Measurements from ENCODE around the gene PRSS57. TPM values are rescaled to one million over a fixed set of nuclear protein-coding genes. Genes with fewer than 3 reads are reported as not detected.
A peak's percentile ranks its signal among the peaks of the same experiment; 100 is the strongest.

Gene PRSS57
- total and polyA plus RNA-seq, 2 of the 13 experiments (the other 11 are each of a cell fraction or from before 2014, with no cell fraction given): 0.12 TPM; not detected in 1

DNA sequence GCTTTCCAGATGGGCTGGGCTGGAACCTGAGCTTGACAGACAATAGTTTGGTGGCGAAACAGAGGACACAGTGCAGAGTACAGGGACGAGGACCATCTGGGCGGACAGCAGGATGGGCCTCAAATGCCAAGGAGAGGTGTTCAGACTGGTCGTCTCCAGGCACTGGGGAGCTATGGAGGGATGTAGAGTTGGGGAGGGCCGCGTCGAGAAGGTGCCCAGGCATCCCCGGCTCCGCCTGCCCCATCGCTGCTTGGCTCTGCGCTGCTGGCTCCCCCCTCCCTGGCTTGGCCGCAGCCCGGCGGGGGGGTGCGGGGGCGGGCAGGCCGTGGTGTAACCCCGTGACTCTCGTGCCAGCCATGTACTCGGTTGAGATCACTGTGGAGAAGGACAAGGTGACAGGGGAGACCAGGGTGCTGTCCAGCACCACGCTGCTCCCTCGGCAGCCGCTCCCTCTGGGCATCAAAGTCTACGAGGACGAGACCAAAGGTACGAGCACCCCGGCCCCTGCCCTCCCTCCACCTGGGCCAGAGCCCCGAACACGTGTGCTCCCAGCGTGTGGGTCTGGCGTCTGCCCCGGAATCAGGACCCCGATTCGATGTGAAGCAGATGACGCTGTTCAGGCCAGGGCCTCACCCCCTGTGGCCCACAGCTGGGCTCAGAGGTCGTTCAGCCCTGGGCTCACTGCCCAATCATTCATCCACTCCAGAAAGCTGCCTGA lies 44.9 kb upstream of the PRSS57 start (continued):
- TF ChIP-seq ZNF317 (CRISPR knock-in tag; IDR thresholded peaks at IDR 0.05) (0 out of 2 replicates have a peak, but pooled peaks have one; percentile 26), HDAC2 (CRISPR knock-in tag; IDR thresholded peaks at IDR 0.05) (no peak; the same call in 1 of the 2 replicates), CBX5 (CRISPR knock-in tag; IDR thresholded peaks at IDR 0.05; ENCODE audit: borderline replicate concordance) (no peak), ZNF660 (CRISPR knock-in tag; IDR thresholded peaks at IDR 0.05; ENCODE audit: borderline replicate concordance, low read depth) (no peak), RAD51 (IDR thresholded peaks at IDR 0.05; ENCODE audit: borderline replicate concordance) (no peak), SP5 (CRISPR knock-in tag; IDR thresholded peaks at IDR 0.05; ENCODE audit: borderline replicate concordance, low read depth) (no peak; the same call in 1 of the 2 replicates), MYC (CRISPR knock-in tag; IDR thresholded peaks at IDR 0.05; ENCODE audit: borderline replicate concordance) (peak; percentile 95), PHF21A (CRISPR knock-in tag; IDR thresholded peaks at IDR 0.05) (peak; percentile 61), POLR2G (IDR thresholded peaks at IDR 0.05; ENCODE audit: low read depth, low read length) (no peak), NPAS2 (CRISPR knock-in tag; IDR thresholded peaks at IDR 0.05; ENCODE audit: borderline replicate concordance) (peak; percentile 95), ZNF850 (CRISPR knock-in tag; conservative IDR thresholded peaks at IDR 0.05) (no peak), HMG20A (CRISPR knock-in tag; IDR thresholded peaks at IDR 0.05; ENCODE audit: borderline replicate concordance) (no peak; the same call in 1 of the 2 replicates), GLI4 (CRISPR knock-in tag; IDR thresholded peaks at IDR 0.05; ENCODE audit: borderline replicate concordance) (peak; percentile 71; the same call in 1 of the 2 replicates), ZBTB42 (CRISPR knock-in tag; IDR thresholded peaks at IDR 0.05) (peak; percentile 91), JUNB (CRISPR knock-in tag; IDR thresholded peaks at IDR 0.05; ENCODE audit: borderline replicate concordance) (no peak), ZNF468 (CRISPR knock-in tag; IDR thresholded peaks at IDR 0.05) (0 out of 2 replicates have a peak, but pooled peaks have one; percentile 65), ZNF766 (CRISPR knock-in tag; IDR thresholded peaks at IDR 0.05; ENCODE audit: borderline replicate concordance) (no peak), ZNF10 (CRISPR knock-in tag; IDR thresholded peaks at IDR 0.05; ENCODE audit: borderline replicate concordance, low read depth) (no peak)
- TF ChIP-seq, protein P1, sequence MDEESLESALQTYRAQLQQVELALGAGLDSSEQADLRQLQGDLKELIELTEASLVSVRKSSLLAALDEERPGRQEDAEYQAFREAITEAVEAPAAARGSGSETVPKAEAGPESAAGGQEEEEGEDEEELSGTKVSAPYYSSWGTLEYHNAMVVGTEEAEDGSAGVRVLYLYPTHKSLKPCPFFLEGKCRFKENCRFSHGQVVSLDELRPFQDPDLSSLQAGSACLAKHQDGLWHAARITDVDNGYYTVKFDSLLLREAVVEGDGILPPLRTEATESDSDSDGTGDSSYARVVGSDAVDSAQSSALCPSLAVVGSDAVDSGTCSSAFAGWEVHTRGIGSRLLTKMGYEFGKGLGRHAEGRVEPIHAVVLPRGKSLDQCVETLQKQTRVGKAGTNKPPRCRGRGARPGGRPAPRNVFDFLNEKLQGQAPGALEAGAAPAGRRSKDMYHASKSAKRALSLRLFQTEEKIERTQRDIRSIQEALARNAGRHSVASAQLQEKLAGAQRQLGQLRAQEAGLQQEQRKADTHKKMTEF (CRISPR knock-in tag; IDR thresholded peaks at IDR 0.05): peak; percentile 59
- TF ChIP-seq, protein P2, sequence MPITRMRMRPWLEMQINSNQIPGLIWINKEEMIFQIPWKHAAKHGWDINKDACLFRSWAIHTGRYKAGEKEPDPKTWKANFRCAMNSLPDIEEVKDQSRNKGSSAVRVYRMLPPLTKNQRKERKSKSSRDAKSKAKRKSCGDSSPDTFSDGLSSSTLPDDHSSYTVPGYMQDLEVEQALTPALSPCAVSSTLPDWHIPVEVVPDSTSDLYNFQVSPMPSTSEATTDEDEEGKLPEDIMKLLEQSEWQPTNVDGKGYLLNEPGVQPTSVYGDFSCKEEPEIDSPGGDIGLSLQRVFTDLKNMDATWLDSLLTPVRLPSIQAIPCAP (CRISPR knock-in tag; IDR thresholded peaks at IDR 0.05; ENCODE audit: low read depth): no peak
- TF ChIP-seq, protein P3, sequence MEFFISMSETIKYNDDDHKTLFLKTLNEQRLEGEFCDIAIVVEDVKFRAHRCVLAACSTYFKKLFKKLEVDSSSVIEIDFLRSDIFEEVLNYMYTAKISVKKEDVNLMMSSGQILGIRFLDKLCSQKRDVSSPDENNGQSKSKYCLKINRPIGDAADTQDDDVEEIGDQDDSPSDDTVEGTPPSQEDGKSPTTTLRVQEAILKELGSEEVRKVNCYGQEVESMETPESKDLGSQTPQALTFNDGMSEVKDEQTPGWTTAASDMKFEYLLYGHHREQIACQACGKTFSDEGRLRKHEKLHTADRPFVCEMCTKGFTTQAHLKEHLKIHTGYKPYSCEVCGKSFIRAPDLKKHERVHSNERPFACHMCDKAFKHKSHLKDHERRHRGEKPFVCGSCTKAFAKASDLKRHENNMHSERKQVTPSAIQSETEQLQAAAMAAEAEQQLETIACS (CRISPR knock-in tag; IDR thresholded peaks at IDR 0.05): no peak
- TF ChIP-seq, protein P4, sequence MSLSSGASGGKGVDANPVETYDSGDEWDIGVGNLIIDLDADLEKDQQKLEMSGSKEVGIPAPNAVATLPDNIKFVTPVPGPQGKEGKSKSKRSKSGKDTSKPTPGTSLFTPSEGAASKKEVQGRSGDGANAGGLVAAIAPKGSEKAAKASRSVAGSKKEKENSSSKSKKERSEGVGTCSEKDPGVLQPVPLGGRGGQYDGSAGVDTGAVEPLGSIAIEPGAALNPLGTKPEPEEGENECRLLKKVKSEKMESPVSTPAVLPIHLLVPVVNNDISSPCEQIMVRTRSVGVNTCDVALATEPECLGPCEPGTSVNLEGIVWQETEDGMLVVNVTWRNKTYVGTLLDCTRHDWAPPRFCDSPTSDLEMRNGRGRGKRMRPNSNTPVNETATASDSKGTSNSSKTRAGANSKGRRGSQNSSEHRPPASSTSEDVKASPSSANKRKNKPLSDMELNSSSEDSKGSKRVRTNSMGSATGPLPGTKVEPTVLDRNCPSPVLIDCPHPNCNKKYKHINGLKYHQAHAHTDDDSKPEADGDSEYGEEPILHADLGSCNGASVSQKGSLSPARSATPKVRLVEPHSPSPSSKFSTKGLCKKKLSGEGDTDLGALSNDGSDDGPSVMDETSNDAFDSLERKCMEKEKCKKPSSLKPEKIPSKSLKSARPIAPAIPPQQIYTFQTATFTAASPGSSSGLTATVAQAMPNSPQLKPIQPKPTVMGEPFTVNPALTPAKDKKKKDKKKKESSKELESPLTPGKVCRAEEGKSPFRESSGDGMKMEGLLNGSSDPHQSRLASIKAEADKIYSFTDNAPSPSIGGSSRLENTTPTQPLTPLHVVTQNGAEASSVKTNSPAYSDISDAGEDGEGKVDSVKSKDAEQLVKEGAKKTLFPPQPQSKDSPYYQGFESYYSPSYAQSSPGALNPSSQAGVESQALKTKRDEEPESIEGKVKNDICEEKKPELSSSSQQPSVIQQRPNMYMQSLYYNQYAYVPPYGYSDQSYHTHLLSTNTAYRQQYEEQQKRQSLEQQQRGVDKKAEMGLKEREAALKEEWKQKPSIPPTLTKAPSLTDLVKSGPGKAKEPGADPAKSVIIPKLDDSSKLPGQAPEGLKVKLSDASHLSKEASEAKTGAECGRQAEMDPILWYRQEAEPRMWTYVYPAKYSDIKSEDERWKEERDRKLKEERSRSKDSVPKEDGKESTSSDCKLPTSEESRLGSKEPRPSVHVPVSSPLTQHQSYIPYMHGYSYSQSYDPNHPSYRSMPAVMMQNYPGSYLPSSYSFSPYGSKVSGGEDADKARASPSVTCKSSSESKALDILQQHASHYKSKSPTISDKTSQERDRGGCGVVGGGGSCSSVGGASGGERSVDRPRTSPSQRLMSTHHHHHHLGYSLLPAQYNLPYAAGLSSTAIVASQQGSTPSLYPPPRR (CRISPR knock-in tag; IDR thresholded peaks at IDR 0.05; ENCODE audit: borderline replicate concordance): peak; percentile 60

Measured in HepG2 (cell line).